Measurements from ENCODE around the gene ACTRT2. TPM values are rescaled to one million over a fixed set of nuclear protein-coding genes. Genes with fewer than 3 reads are reported as not detected.

ACTRT2 gene
- polyA plus RNA-seq, 1 donor, result not detected

GRCh38 chr1:2983706-2984398 is 37.4 kb upstream of the ACTRT2 start:
- no CpG with 5 or more reads among the region's 21 CpGs for WGBS (ENCODE audit: insufficient coverage, low lambda C conversion rate)
- Histone ChIP-seq H3K9me3 (ENCODE audit: control insufficient read depth, low read depth, low read length) (no peaks in the 10 kb centered on the region), H3K27me3 (ENCODE audit: control insufficient read depth, insufficient read depth, low read length) (no peaks in the 10 kb centered on the region), H3K4me3 (ENCODE audit: low read length) (no peak overlapping the region), H3K36me3 (ENCODE audit: control insufficient read depth, insufficient read depth, low read length) (no peaks in the 10 kb centered on the region), H3K27ac (ENCODE audit: low read length) (no peak overlapping the region), H3K4me1 (ENCODE audit: control insufficient read depth, insufficient read depth, low read length) (no peaks in the 10 kb centered on the region)
- DNase-seq, result no peak

- H3K9me3 ChIP-seq (ENCODE audit: control insufficient read depth, low read depth, low read length), result no peaks in the 10 kb centered on the region
- no peak overlapping the region for H3K27ac ChIP-seq (ENCODE audit: low read length)
- no peaks in the 10 kb centered on the region for H3K36me3 ChIP-seq (ENCODE audit: control insufficient read depth, insufficient read depth, low read length)
- H3K4me3 ChIP-seq (ENCODE audit: low read length), result no peak overlapping the region
- no CpG with 5 or more reads among the region's 12 CpGs for WGBS (ENCODE audit: insufficient coverage, low lambda C conversion rate)
- no peak for DNase-seq
- no peaks in the 10 kb centered on the region for H3K4me1 ChIP-seq (ENCODE audit: control insufficient read depth, insufficient read depth, low read length)
- H3K27me3 ChIP-seq (ENCODE audit: control insufficient read depth, insufficient read depth, low read length), result no peaks in the 10 kb centered on the region
These were observed 36.7 kb upstream of the ACTRT2 start for GRCh38 chr1:2984399-2985061.

GRCh38 chr1:2985067-2985561 is 36.2 kb upstream of the ACTRT2 start:
- peak; percentile 36 to 37 for DNase-seq
- no CpG with 5 or more reads among the region's 17 CpGs for WGBS (ENCODE audit: insufficient coverage, low lambda C conversion rate)

GRCh38 chr1:2985694-2986548 is 35.3 kb upstream of the ACTRT2 start:
- Histone ChIP-seq H3K36me3 (ENCODE audit: control insufficient read depth, insufficient read depth, low read length) (no peaks in the 10 kb centered on the region), H3K27me3 (ENCODE audit: control insufficient read depth, insufficient read depth, low read length) (no peaks in the 10 kb centered on the region), H3K4me1 (ENCODE audit: control insufficient read depth, insufficient read depth, low read length) (no peaks in the 10 kb centered on the region), H3K4me3 (ENCODE audit: low read length) (no peak overlapping the region), H3K27ac (ENCODE audit: low read length) (no peak overlapping the region), H3K9me3 (ENCODE audit: control insufficient read depth, low read depth, low read length) (no peaks in the 10 kb centered on the region)
- DNase-seq, result no peak
- 94% methylated on average over 5 of the region's 5 CpGs for WGBS (ENCODE audit: insufficient coverage, low lambda C conversion rate)

More at GRCh38 chr1:2985067-2985561, 36.2 kb upstream of the ACTRT2 start:
- Histone ChIP-seq H3K27ac (ENCODE audit: low read length) (no peak overlapping the region), H3K27me3 (ENCODE audit: control insufficient read depth, insufficient read depth, low read length) (no peaks in the 10 kb centered on the region), H3K4me3 (ENCODE audit: low read length) (no peak overlapping the region), H3K4me1 (ENCODE audit: control insufficient read depth, insufficient read depth, low read length) (no peaks in the 10 kb centered on the region), H3K36me3 (ENCODE audit: control insufficient read depth, insufficient read depth, low read length) (no peaks in the 10 kb centered on the region), H3K9me3 (ENCODE audit: control insufficient read depth, low read depth, low read length) (no peaks in the 10 kb centered on the region)

GRCh38 chr1:2986549-2987305 is 34.5 kb upstream of the ACTRT2 start:
- no peak overlapping the region for H3K27ac ChIP-seq (ENCODE audit: low read length)
- no CpG with 5 or more reads among the region's 10 CpGs for WGBS (ENCODE audit: insufficient coverage, low lambda C conversion rate)
- H3K9me3 ChIP-seq (ENCODE audit: control insufficient read depth, low read depth, low read length), result no peaks in the 10 kb centered on the region
- H3K4me1 ChIP-seq (ENCODE audit: control insufficient read depth, insufficient read depth, low read length), result no peaks in the 10 kb centered on the region
- H3K36me3 ChIP-seq (ENCODE audit: control insufficient read depth, insufficient read depth, low read length), result no peaks in the 10 kb centered on the region
- no peaks in the 10 kb centered on the region for H3K27me3 ChIP-seq (ENCODE audit: control insufficient read depth, insufficient read depth, low read length)
- H3K4me3 ChIP-seq (ENCODE audit: low read length), result no peak overlapping the region
- no peak for DNase-seq

GRCh38 chr1:2987773-2988172 is 33.5 kb upstream of the ACTRT2 start:
- Histone ChIP-seq H3K27ac (ENCODE audit: low read length) (no peak overlapping the region), H3K36me3 (ENCODE audit: control insufficient read depth, insufficient read depth, low read length) (no peaks in the 10 kb centered on the region), H3K4me1 (ENCODE audit: control insufficient read depth, insufficient read depth, low read length) (no peaks in the 10 kb centered on the region), H3K27me3 (ENCODE audit: control insufficient read depth, insufficient read depth, low read length) (no peaks in the 10 kb centered on the region), H3K4me3 (ENCODE audit: low read length) (no peak overlapping the region), H3K9me3 (ENCODE audit: control insufficient read depth, low read depth, low read length) (no peaks in the 10 kb centered on the region)
- WGBS (ENCODE audit: insufficient coverage, low lambda C conversion rate), result no CpG with 5 or more reads among the region's 16 CpGs
- no peak for DNase-seq

- Histone ChIP-seq H3K27me3 (ENCODE audit: control insufficient read depth, insufficient read depth, low read length) (no peaks in the 10 kb centered on the region), H3K4me3 (ENCODE audit: low read length) (no peak overlapping the region), H3K4me1 (ENCODE audit: control insufficient read depth, insufficient read depth, low read length) (no peaks in the 10 kb centered on the region), H3K9me3 (ENCODE audit: control insufficient read depth, low read depth, low read length) (no peaks in the 10 kb centered on the region), H3K27ac (ENCODE audit: low read length) (no peak overlapping the region), H3K36me3 (ENCODE audit: control insufficient read depth, insufficient read depth, low read length) (no peaks in the 10 kb centered on the region)
- DNase-seq, result no peak
- WGBS (ENCODE audit: insufficient coverage, low lambda C conversion rate), result no CpG with 5 or more reads among the region's 10 CpGs
These were observed 33.0 kb upstream of the ACTRT2 start for GRCh38 chr1:2988256-2988655.

- DNase-seq, result no peak
- H3K27ac ChIP-seq (ENCODE audit: low read length), result no peak overlapping the region
- no peak overlapping the region for H3K4me3 ChIP-seq (ENCODE audit: low read length)
- no peaks in the 10 kb centered on the region for H3K4me1 ChIP-seq (ENCODE audit: control insufficient read depth, insufficient read depth, low read length)
- no peaks in the 10 kb centered on the region for H3K36me3 ChIP-seq (ENCODE audit: control insufficient read depth, insufficient read depth, low read length)
- no peaks in the 10 kb centered on the region for H3K9me3 ChIP-seq (ENCODE audit: control insufficient read depth, low read depth, low read length)
- no peaks in the 10 kb centered on the region for H3K27me3 ChIP-seq (ENCODE audit: control insufficient read depth, insufficient read depth, low read length)
- WGBS (ENCODE audit: insufficient coverage, low lambda C conversion rate), result 88% methylated on average over 2 of the region's 2 CpGs
These were observed 32.1 kb upstream of the ACTRT2 start for GRCh38 chr1:2989185-2989584.

- no peak overlapping the region for H3K4me3 ChIP-seq (ENCODE audit: low read length)
- no peaks in the 10 kb centered on the region for H3K27me3 ChIP-seq (ENCODE audit: control insufficient read depth, insufficient read depth, low read length)
- no peak overlapping the region for H3K27ac ChIP-seq (ENCODE audit: low read length)
- no CpG with 5 or more reads among the region's 7 CpGs for WGBS (ENCODE audit: insufficient coverage, low lambda C conversion rate)
- H3K36me3 ChIP-seq (ENCODE audit: control insufficient read depth, insufficient read depth, low read length), result no peaks in the 10 kb centered on the region
- DNase-seq, result no peak
- no peaks in the 10 kb centered on the region for H3K4me1 ChIP-seq (ENCODE audit: control insufficient read depth, insufficient read depth, low read length)
- no peaks in the 10 kb centered on the region for H3K9me3 ChIP-seq (ENCODE audit: control insufficient read depth, low read depth, low read length)
These were observed 31.3 kb upstream of the ACTRT2 start for GRCh38 chr1:2989976-2990375.

Data from large intestine (tissue), 3 donors.